ENCODE measurements around the gene DUSP8.

DUSP8 gene

GRCh38 chr11:1558775-1559110 lies 13.3 kb downstream of the DUSP8 start:
- no peak for TF ChIP-seq CTCF (IDR thresholded peaks at IDR 0.05; ENCODE audit: borderline replicate concordance, control extremely low read depth, extremely low read depth, insufficient read depth, missing control alignments)
- no peak for DNase-seq (ENCODE audit: low spot score)
- in situ Hi-C loops (cut with MboI; ENCODE audit: low sequenced_read_pairs, unreplicated experiment) = no loop called here

DNA sequence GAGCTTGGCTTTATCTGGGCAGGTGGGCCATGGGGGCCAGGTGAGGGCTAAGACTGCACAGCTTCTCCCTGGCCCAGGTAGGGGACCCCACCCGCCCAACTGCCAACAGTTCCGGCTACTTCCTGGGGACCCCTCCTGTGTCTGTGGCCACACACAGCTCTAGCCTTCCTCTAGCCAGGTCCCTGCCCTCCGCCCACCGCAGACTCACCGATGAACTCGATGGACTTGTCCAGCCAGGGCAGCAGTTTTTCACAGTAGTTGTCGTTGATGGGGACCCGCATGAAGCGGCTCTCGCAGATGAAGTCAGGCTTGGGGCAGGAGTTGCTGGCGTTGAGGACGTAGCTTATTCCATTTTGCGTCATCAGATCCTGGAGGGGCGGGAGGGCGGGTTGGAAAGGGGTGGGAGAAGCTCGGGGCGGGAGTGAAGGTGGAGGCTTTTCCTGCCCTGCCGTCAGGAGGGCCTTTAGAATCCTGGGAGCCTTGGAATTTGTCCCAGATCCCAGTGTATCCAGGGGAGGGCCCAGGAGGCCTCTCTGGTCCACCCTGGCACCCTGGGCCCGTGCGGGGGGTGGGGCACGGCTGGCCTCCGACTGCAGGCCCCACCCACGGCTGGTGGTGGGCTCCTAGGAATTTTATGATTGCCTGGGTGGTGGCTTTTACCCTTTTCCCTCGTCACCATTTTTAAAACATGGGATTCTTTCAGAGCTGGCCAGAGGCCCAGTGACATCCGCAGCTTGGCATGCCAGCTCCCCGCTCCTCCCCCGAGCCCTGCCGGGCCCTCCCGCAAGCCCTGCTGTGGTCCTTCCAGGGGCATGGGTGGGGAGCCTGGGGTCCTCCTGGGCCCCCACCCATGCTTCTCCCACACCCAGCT lies 13.9 kb downstream of the DUSP8 start:
- no peak for DNase-seq (ENCODE audit: low spot score)
- no peak for TF ChIP-seq CTCF (IDR thresholded peaks at IDR 0.05; ENCODE audit: borderline replicate concordance, control extremely low read depth, extremely low read depth, insufficient read depth, missing control alignments)
- in situ Hi-C loops (cut with MboI; ENCODE audit: low sequenced_read_pairs, unreplicated experiment) = no loop called here

GRCh38 chr11:1557051-1557884 lies 14.8 kb downstream of the DUSP8 start:
- TF ChIP-seq CTCF (IDR thresholded peaks at IDR 0.05; ENCODE audit: borderline replicate concordance, control extremely low read depth, extremely low read depth, insufficient read depth, missing control alignments) = no peak
- no peak for DNase-seq (ENCODE audit: low spot score)
- in situ Hi-C loops (cut with MboI; ENCODE audit: low sequenced_read_pairs, unreplicated experiment) = no loop called here

GRCh38 chr11:1556278-1556902 lies 15.7 kb downstream of the DUSP8 start:
- no peak for TF ChIP-seq CTCF (IDR thresholded peaks at IDR 0.05; ENCODE audit: borderline replicate concordance, control extremely low read depth, extremely low read depth, insufficient read depth, missing control alignments)
- no peak for DNase-seq (ENCODE audit: low spot score)

DNA sequence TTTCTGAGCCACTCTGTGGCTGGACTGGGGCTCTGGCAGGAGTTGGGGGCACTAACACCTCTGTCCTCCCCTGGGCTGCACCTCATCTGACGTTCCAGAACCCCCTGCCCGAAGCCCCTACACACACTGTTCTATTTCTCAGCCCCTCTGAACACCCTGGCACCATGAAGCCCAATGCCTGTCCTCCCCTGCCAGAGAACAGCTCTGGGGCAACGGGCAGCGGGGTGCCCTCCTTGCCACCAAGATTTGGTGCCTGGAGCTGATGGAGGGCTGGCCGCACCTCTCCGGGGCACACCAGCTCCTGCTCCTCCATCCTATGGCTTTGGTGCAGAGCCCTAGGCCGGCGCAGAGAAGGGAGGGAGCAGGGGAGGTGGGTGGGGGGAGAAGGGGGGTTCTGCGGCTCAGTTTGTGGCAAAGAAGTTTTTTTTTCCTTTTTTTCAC lies 16.3 kb downstream of the DUSP8 start:
- TF ChIP-seq CTCF (IDR thresholded peaks at IDR 0.05; ENCODE audit: borderline replicate concordance, control extremely low read depth, extremely low read depth, insufficient read depth, missing control alignments) = no peak
- in situ Hi-C loops (cut with MboI; ENCODE audit: low sequenced_read_pairs, unreplicated experiment) = no loop called here
- DNase-seq (ENCODE audit: low spot score) = no peak

More at GRCh38 chr11:1556278-1556902, 15.7 kb downstream of the DUSP8 start:
- in situ Hi-C loops (cut with MboI; ENCODE audit: low sequenced_read_pairs, unreplicated experiment) = no loop called here

GRCh38 chr11:1554981-1555712 lies 16.9 kb downstream of the DUSP8 start:
- in situ Hi-C loops (cut with MboI; ENCODE audit: low sequenced_read_pairs, unreplicated experiment) = no loop called here
- no peak for TF ChIP-seq CTCF (IDR thresholded peaks at IDR 0.05; ENCODE audit: borderline replicate concordance, control extremely low read depth, extremely low read depth, insufficient read depth, missing control alignments)
- DNase-seq (ENCODE audit: low spot score) = no peak

Data from GM13976 (cell line).